GM23338 (cell line): ENCODE measurements around the gene MICAL3. TPM values are rescaled to one million over a fixed set of nuclear protein-coding genes. Genes with fewer than 3 reads are reported as not detected.

ENCODE experiments used
- ATAC-seq: fragments of 200-7000 bp; cut with Tn5 transposase; 3 replicates; pipeline ENCODE4 v1.9.1; 2020
- DNase-seq: peaks from one replicate; pipeline ENCODE4 v3.0.0-alpha.2; 2015; ENCODE audit warnings: low spot score
- H2AFZ ChIP-seq: fragments of 200-600 bp; sonication (generic); 2 replicates; pipeline ENCODE4 v1.8.0; 2016; ENCODE audit warnings: antibody characterized with exemption, mild to moderate bottlenecking, moderate library complexity
- H3F3A ChIP-seq: fragments of 200-600 bp; sonication (generic); replicated peaks from 2 replicates; pipeline ENCODE4 v1.8.0; 2017; ENCODE audit warnings: antibody characterized with exemption, mixed run types, low read depth
- H3K27ac ChIP-seq: fragments of 200-600 bp; sonication (generic); 2 replicates; pipeline ENCODE4 v1.6.1; 2016; ENCODE audit warnings: low read depth
- H3K27me3 ChIP-seq: fragments of 200-600 bp; sonication (generic); 2 replicates; pipeline ENCODE4 v1.8.0; 2016; ENCODE audit warnings: mild to moderate bottlenecking, mixed run types, moderate library complexity; ENCODE audit not compliant: insufficient read depth
- H3K36me3 ChIP-seq: fragments of 200-600 bp; sonication (generic); 2 replicates; pipeline ENCODE4 v1.8.0; 2016; ENCODE audit warnings: mild to moderate bottlenecking; ENCODE audit not compliant: insufficient read depth
- H3K4me1 ChIP-seq: fragments of 200-600 bp; sonication (generic); 2 replicates; pipeline ENCODE4 v1.8.0; 2016; ENCODE audit warnings: mild to moderate bottlenecking, moderate library complexity; ENCODE audit not compliant: insufficient read depth
- H3K4me2 ChIP-seq: fragments of 200-600 bp; sonication (generic); 2 replicates; pipeline ENCODE4 v1.7.1; 2017; ENCODE audit warnings: mixed run types
- H3K4me3 ChIP-seq: fragments of 200-600 bp; sonication (generic); 2 replicates; pipeline ENCODE4 v1.6.1; 2016; ENCODE audit warnings: mixed run types
- H3K79me2 ChIP-seq: fragments of 200-600 bp; sonication (generic); replicated peaks from 2 replicates; pipeline ENCODE4 v1.8.0; 2017; ENCODE audit warnings: mild to moderate bottlenecking; ENCODE audit not compliant: insufficient read depth
- H3K9me2 ChIP-seq: fragments of 200-600 bp; sonication (generic); 2 replicates; pipeline ENCODE4 v1.8.0; 2017; ENCODE audit not compliant: insufficient read depth
- H4K20me1 ChIP-seq: fragments of 200-600 bp; sonication (generic); replicated peaks from 2 replicates; pipeline ENCODE4 v1.8.0; 2017; ENCODE audit warnings: mild to moderate bottlenecking; ENCODE audit not compliant: insufficient read depth
- H3K27ac Mint-ChIP-seq: 2 replicates; pipeline ENCODE4 v1.8.0; 2020; ENCODE audit warnings: inconsistent platforms, mild to moderate bottlenecking, moderate library complexity, mixed read lengths
- H3K27me3 Mint-ChIP-seq: 3 replicates; pipeline ENCODE4 v1.8.0; 2022; ENCODE audit warnings: low read depth, mild to moderate bottlenecking, moderate library complexity, mixed read lengths, inconsistent platforms; ENCODE audit not compliant: insufficient read depth, poor library complexity
- H3K36me3 Mint-ChIP-seq: 3 replicates; pipeline ENCODE4 v1.8.0; 2021; ENCODE audit warnings: low read depth, mild to moderate bottlenecking, inconsistent platforms, moderate library complexity, mixed read lengths
- H3K4me1 Mint-ChIP-seq: 3 replicates; pipeline ENCODE4 v1.8.0; 2020; ENCODE audit warnings: mild to moderate bottlenecking, inconsistent platforms, mixed read lengths
- H3K4me3 Mint-ChIP-seq: 3 replicates; pipeline ENCODE4 v1.8.0; 2021; ENCODE audit warnings: moderate library complexity, mild to moderate bottlenecking, inconsistent platforms, mixed read lengths
- H3K9me3 Mint-ChIP-seq: 3 replicates; pipeline ENCODE4 v1.8.0; 2020; ENCODE audit warnings: moderate library complexity, mild to moderate bottlenecking, inconsistent platforms, mixed read lengths
- CREB1 ChIP-seq: fragments of 250-450 bp; sonication (Bioruptor Pico); IDR thresholded peaks from 2 replicates; pipeline ENCODE4 v1.5.0; 2020; ENCODE audit warnings: low read depth, mild to moderate bottlenecking, moderate library complexity
- CTCF ChIP-seq, 2 experiments: fragments of 200-600 bp in 1 of 2; sonication (generic) in 1 of 2; conservative IDR thresholded peaks; 2 replicates each; pipeline versions ENCODE4 v1.5.1 to v1.6.1; 2016 to 2017; ENCODE audit warnings: antibody characterized with exemption in 2 of 2, low read depth in 2 of 2, mild to moderate bottlenecking in 2 of 2, moderate library complexity in 1 of 2
- ETS1 ChIP-seq: IDR thresholded peaks from 2 replicates; pipeline ENCODE4 v1.6.1; 2016; ENCODE audit warnings: antibody characterized with exemption
- EZH2 ChIP-seq: fragments of 200-600 bp; sonication (generic); IDR thresholded peaks from one replicate; pipeline ENCODE4 v1.8.0; 2017; ENCODE audit warnings: antibody characterized with exemption, mild to moderate bottlenecking, low read depth; ENCODE audit not compliant: unreplicated experiment
- EZH2phosphoT487 ChIP-seq: fragments of 200-600 bp; sonication (generic); IDR thresholded peaks from one replicate; pipeline ENCODE4 v1.8.1; 2018; ENCODE audit warnings: antibody characterized with exemption; ENCODE audit not compliant: unreplicated experiment
- JUNB ChIP-seq: IDR thresholded peaks from one replicate; pipeline ENCODE4 v1.6.1; 2016; ENCODE audit warnings: antibody characterized with exemption; ENCODE audit not compliant: unreplicated experiment
- NANOG ChIP-seq: IDR thresholded peaks from 2 replicates; pipeline ENCODE4 v1.6.1; 2016; ENCODE audit warnings: antibody characterized with exemption, borderline replicate concordance
- POLR2AphosphoS5 ChIP-seq: IDR thresholded peaks from 2 replicates; pipeline ENCODE4 v1.6.1; 2016; ENCODE audit warnings: antibody characterized with exemption, low read depth
- STAT1 ChIP-seq: IDR thresholded peaks from one replicate; pipeline ENCODE4 v1.6.1; 2016; ENCODE audit warnings: antibody characterized with exemption; ENCODE audit not compliant: unreplicated experiment
- ZNF114 ChIP-seq: fragments of 250-450 bp; sonication (Bioruptor Pico); IDR thresholded peaks from 2 replicates; pipeline ENCODE4 v1.5.0; 2020; ENCODE audit warnings: mild to moderate bottlenecking, moderate library complexity
- ZNF331 ChIP-seq: fragments of 250-450 bp; sonication (Bioruptor Pico); IDR thresholded peaks from 2 replicates; pipeline ENCODE4 v1.5.0; 2020; ENCODE audit warnings: low read depth, mild to moderate bottlenecking, moderate library complexity
- ZNF462 ChIP-seq: fragments of 250-450 bp; sonication (Bioruptor Pico); IDR thresholded peaks from 2 replicates; pipeline ENCODE4 v1.5.0; 2020; ENCODE audit warnings: mild to moderate bottlenecking, moderate library complexity
- polyA plus RNA-seq: library from polyadenylated mRNA; unstranded; fragments of >200 nt; fragmentation: Nextera tagmentation; extraction: Ambion mirVana; gene quantifications from 2 replicates; pipeline ENCODE4 v1.2.1, GENCODE V29; 2016
- total RNA-seq: library from RNA; depleted of rRNA; stranded (reverse); fragments of >200 nt; shearing (Covaris generic); gene quantifications from 2 replicates; pipeline ENCODE4 v1.2.3, GENCODE V29; 2014

The MICAL3 gene
- total and polyA plus RNA-seq, 2 experiments from 2014 or later = 10.1 to 33.9 TPM

- H3K9me3 Mint-ChIP-seq = no peaks in the 10 kb centered on the region
- ATAC-seq = no peak
These were observed 74.5 kb downstream of the MICAL3 start for GRCh38 chr22:17949642-17950473.

GRCh38 chr22:17948101-17948500 is 76.3 kb downstream of the MICAL3 start:
- Histone ChIP-seq H3K27me3 (no peaks in the 10 kb centered on the region), H3F3A (no peaks in the 10 kb centered on the region), H3K79me2 (peaks cover 94% of the 10 kb centered on the region), H3K4me3 (no peak overlapping the region), H3K4me1 (peaks cover 36% of the 10 kb centered on the region), H4K20me1 (peaks cover 5% of the 10 kb centered on the region; the same call in 1 of the 2 replicates), H2AFZ (no peak overlapping the region), H3K27ac (no peak overlapping the region), H3K9me2 (no peaks in the 10 kb centered on the region), H3K36me3 (no peaks in the 10 kb centered on the region), H3K4me2 (no peak overlapping the region)
- DNase-seq = no peak
- no peaks in the 10 kb centered on the region for H3K36me3 Mint-ChIP-seq
- H3K27ac Mint-ChIP-seq = no peak overlapping the region
- H3K27me3 Mint-ChIP-seq = peaks cover 10% of the 10 kb centered on the region
- peaks cover 55% of the 10 kb centered on the region for H3K4me1 Mint-ChIP-seq
- ATAC-seq = no peak
- H3K9me3 Mint-ChIP-seq = no peaks in the 10 kb centered on the region
- H3K4me3 Mint-ChIP-seq = no peak overlapping the region
- TF ChIP-seq EZH2 (no peak), STAT1 (no peak), ZNF462 (CRISPR knock-in tag) (no peak), CTCF (conservative IDR thresholded peaks at IDR 0.05; ENCODE audit: low read depth in 2 of 2) (no peak), ZNF331 (no peak), EZH2phosphoT487 (no peak), NANOG (no peak), CREB1 (CRISPR knock-in tag) (no peak)

More at GRCh38 chr22:17949642-17950473, 74.5 kb downstream of the MICAL3 start:
- H3K27me3 ChIP-seq = no peaks in the 10 kb centered on the region
- Mint-ChIP-seq H3K27ac (no peak overlapping the region; the same call in 1 of the 2 replicates), H3K4me1 (peaks cover 40% of the 10 kb centered on the region), H3K4me3 (no peak overlapping the region), H3K27me3 (peaks cover 5% of the 10 kb centered on the region), H3K36me3 (no peaks in the 10 kb centered on the region)
- peaks cover 22% of the 10 kb centered on the region for H3K4me1 ChIP-seq
- no peaks in the 10 kb centered on the region for H3K9me2 ChIP-seq
- H4K20me1 ChIP-seq = peaks cover 5% of the 10 kb centered on the region; the same call in 1 of the 2 replicates
- no peaks in the 10 kb centered on the region for H3F3A ChIP-seq
- H3K4me3 ChIP-seq = no peak overlapping the region
- TF ChIP-seq ZNF331 (no peak), ETS1 (no peak), ZNF114 (no peak), CREB1 (CRISPR knock-in tag) (no peak), POLR2AphosphoS5 (no peak), JUNB (no peak)
- DNase-seq = no peak
- H3K27ac ChIP-seq = no peak overlapping the region
- no peak overlapping the region for H3K4me2 ChIP-seq
- H2AFZ ChIP-seq = no peak overlapping the region
- peaks cover 94% of the 10 kb centered on the region for H3K79me2 ChIP-seq
- H3K36me3 ChIP-seq = no peaks in the 10 kb centered on the region
